Measurements from ENCODE around the gene C20orf202.
A peak's percentile ranks its signal among the peaks of the same experiment; 100 is the strongest.

C20orf202 gene

GRCh38 chr20:1184638-1185315, 18.5 kb upstream of the C20orf202 start, which contains the start of gene TMEM74B:
TSS of gene TMEM74B (minus strand) at chr20:1184981. CDS start at chr20:1183801, 1,180 bp downstream.
- DNase-seq, result no peak

- DNase-seq, result no peak
Observed at GRCh38 chr20:1185316-1185741, 17.9 kb upstream of the C20orf202 start.

- peak; percentile 12 for DNase-seq
Observed at GRCh38 chr20:1185790-1186334, 17.4 kb upstream of the C20orf202 start.

- no peak for DNase-seq
Observed at GRCh38 chr20:1186367-1186991, 16.8 kb upstream of the C20orf202 start.

- DNase-seq, result no peak
Observed at GRCh38 chr20:1187605-1188171, 15.6 kb upstream of the C20orf202 start.

- DNase-seq, result no peak
Observed at GRCh38 chr20:1188347-1188746, 14.9 kb upstream of the C20orf202 start.

- no peak for DNase-seq
Observed at GRCh38 chr20:1189827-1190226, 13.4 kb upstream of the C20orf202 start.

- DNase-seq, result no peak
Observed at GRCh38 chr20:1190847-1191246, 12.4 kb upstream of the C20orf202 start.

GRCh38 chr20:1191299-1191698, 12.0 kb upstream of the C20orf202 start:
- no peak for DNase-seq

GRCh38 chr20:1195226-1195625, 8.0 kb upstream of the C20orf202 start:
- no peak for DNase-seq

GRCh38 chr20:1196634-1197033, 6.6 kb upstream of the C20orf202 start:
- DNase-seq, result no peak

GRCh38 chr20:1197801-1198200, 5.5 kb upstream of the C20orf202 start:
- DNase-seq, result no peak

GRCh38 chr20:1198751-1199150, 4.5 kb upstream of the C20orf202 start:
- DNase-seq, result no peak

GRCh38 chr20:1199212-1199873, 3.9 kb upstream of the C20orf202 start:
- no peak for DNase-seq

GRCh38 chr20:1199964-1200363, 3.3 kb upstream of the C20orf202 start:
- no peak for DNase-seq

GRCh38 chr20:1203630-1204029, 376 bp downstream of the C20orf202 start:
- no peak for DNase-seq

GRCh38 chr20:1204113-1204512, 859 bp downstream of the C20orf202 start:
- DNase-seq, result no peak

GRCh38 chr20:1204576-1204975, 1.3 kb downstream of the C20orf202 start:
- DNase-seq, result no peak

- no peak for DNase-seq
Observed at GRCh38 chr20:1205802-1206201, 2.5 kb downstream of the C20orf202 start.

- DNase-seq, result no peak
Observed at GRCh38 chr20:1206366-1207148, 3.3 kb downstream of the C20orf202 start.

- DNase-seq, result no peak
Observed at GRCh38 chr20:1207293-1207878, 4.1 kb downstream of the C20orf202 start.

All from T-helper 9 cell (primary cell).